Stomach smooth muscle (tissue), 2 donors: ENCODE results near the gene TBC1D28.
"Not testable (repeated sequence)": the region's sequence is repeated elsewhere in the genome, so short reads cannot be mapped to it uniquely, and the experiment has no call there.

Source experiments
- H3K27ac ChIP-seq: one replicate; pipeline ENCODE4 v1.7.0; 2013; ENCODE audit warnings: mild to moderate bottlenecking, low read length, inconsistent platforms
- H3K27me3 ChIP-seq, 2 donors: one replicate each; pipeline ENCODE4 v1.7.0; 2013; ENCODE audit warnings: low read length in 2 of 2; ENCODE audit not compliant: insufficient read depth in 2 of 2, control insufficient read depth in 1 of 2
- H3K36me3 ChIP-seq, 2 donors: one replicate each; pipeline ENCODE4 v1.7.0; 2013; ENCODE audit warnings: low read length in 2 of 2; ENCODE audit not compliant: control insufficient read depth in 2 of 2, insufficient read depth in 2 of 2
- H3K4me1 ChIP-seq: one replicate; pipeline ENCODE4 v1.7.0; 2013; ENCODE audit warnings: low read length; ENCODE audit not compliant: control insufficient read depth, insufficient read depth
- H3K4me3 ChIP-seq, 2 donors: one replicate each; pipeline ENCODE4 v1.7.0; 2013; ENCODE audit warnings: low read length in 2 of 2
- H3K9ac ChIP-seq, 2 donors: one replicate each; pipeline ENCODE4 v1.7.0; 2013; ENCODE audit warnings: low read length in 2 of 2, mild to moderate bottlenecking in 1 of 2
- H3K9me3 ChIP-seq, 2 donors: one replicate each; pipeline ENCODE4 v1.7.0; 2013; ENCODE audit warnings: low read length in 2 of 2; ENCODE audit not compliant: control insufficient read depth in 2 of 2
- donor health status: healthy.
- donor health status: Pancreatic carcinoma.

The TBC1D28 gene

DNA sequence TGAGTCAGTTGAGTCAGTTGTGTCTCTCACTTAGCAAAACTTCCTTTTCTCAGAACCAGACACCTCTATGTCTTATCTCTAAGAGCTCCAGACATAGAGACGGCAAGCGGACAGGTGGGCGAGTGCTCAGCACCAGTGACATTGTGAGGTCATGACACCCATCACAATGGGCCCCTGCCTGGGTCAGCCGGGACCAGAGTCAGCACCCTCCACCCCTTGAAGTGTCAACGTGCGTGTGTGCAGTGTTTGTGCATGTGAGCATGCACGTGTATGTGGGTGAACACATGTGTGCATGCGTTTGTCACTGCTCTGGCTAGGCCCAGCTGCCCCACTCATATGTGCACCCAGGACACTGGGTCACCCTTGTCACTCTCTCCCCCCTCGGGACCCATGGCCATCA lies at the start of gene TBC1D28:
Gene TBC1D28 (minus strand): TSS at position 101 of the 400 bp plus-strand sequence. CDS start 3,039 bp downstream, outside the sequence.
- H3K27ac ChIP-seq, H3K36me3 ChIP-seq, H3K4me1 ChIP-seq, H3K27me3 ChIP-seq, H3K4me3 ChIP-seq, H3K9ac ChIP-seq, H3K9me3 ChIP-seq: not testable (repeated sequence)

DNA sequence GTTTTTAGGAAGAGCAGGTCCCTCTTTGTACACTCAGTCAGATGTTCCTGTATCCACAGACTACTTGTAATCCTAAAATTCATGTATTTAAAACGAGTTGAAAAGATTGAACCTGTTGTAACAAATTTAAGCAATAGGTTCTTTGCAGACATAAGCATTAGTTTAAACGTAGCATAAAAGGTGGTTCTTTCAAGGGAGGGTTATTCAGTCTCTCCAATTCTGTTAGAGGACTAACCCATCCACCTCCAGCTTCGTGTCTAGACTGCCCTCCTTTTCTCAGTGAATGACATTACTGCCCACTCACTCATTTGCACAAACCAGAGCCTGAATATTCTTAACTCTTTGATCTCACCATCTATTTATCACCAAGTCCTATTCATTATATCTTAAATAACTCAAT lies 38.5 kb upstream of the TBC1D28 start:
- not testable (repeated sequence) for H3K4me1 ChIP-seq, H3K27me3 ChIP-seq, H3K9ac ChIP-seq, H3K9me3 ChIP-seq, H3K36me3 ChIP-seq, H3K27ac ChIP-seq
- H3K4me3 ChIP-seq = peak overlapping the region in 1 of 2 donors; percentile 71

DNA sequence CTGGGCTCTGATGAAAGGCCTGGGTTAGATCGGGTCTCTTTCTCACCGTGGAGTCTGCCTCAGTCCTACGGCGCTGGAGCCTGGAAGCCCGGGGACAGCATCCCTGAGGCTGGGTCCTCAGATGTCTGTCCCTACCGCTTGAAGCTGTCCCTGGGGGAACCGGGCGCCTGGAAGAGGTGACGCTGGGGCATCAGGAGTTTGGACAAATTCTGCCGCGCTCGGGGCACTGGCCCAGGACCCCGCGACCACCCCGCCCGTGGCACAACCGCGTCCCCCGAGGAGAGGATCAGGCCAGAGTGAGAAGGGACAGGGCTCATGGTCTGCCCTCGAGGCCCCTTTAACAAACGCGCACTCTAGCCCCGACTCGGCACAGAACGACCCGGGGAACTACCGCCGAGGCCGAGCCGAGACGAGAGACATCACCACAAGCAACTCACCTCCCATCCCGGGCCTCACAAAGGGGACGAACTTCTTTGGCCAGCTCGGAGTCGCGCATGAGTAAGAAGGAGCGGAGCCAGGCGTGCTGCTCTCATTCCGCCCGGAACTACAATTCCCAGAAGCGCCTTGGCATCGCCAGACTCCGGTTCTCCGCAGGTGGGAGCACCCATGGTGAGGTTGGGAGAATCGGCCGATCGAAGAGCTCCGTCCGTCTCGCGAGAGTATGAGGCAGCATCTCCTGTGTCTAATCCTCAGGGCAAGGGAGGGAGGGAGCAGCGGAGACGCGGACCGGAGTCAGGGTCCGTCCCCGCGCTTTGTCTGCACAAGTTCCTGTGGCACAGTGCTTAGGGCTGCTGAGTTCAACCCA lies 37.8 kb upstream of the TBC1D28 start, which contains the start of gene FOXO3B:
Gene FOXO3B (minus strand): TSS at position 548 of the 805 bp plus-strand sequence. CDS start 663 bp downstream, outside the sequence.
- not testable (repeated sequence) for H3K36me3 ChIP-seq, H3K27ac ChIP-seq, H3K27me3 ChIP-seq, H3K9me3 ChIP-seq, H3K4me1 ChIP-seq
- peak within 1 kb of the TSS; percentile 38 to 66 for H3K9ac ChIP-seq
- H3K4me3 ChIP-seq = peak within 1 kb of the TSS in 1 of 2 donors; percentile 71

DNA sequence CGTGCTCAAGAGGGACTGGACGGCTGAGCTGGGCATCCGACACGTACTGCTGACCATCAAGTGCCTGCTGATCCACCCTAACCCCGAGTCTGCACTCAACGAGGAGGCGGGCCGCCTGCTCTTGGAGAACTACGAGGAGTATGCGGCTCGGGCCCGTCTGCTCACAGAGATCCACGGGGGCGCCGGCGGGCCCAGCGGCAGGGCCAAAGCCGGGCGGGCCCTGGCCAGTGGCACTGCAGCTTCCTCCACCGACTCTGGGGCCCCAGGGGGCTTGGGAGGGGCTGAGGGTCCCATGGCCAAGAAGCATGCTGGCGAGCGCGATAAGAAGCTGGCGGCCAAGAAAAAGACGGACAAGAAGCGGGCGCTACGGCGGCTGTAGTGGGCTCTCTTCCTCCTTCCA lies 33.2 kb upstream of the TBC1D28 start:
- not testable (repeated sequence) for H3K27me3 ChIP-seq, H3K9ac ChIP-seq, H3K27ac ChIP-seq, H3K9me3 ChIP-seq, H3K4me3 ChIP-seq, H3K4me1 ChIP-seq, H3K36me3 ChIP-seq

DNA sequence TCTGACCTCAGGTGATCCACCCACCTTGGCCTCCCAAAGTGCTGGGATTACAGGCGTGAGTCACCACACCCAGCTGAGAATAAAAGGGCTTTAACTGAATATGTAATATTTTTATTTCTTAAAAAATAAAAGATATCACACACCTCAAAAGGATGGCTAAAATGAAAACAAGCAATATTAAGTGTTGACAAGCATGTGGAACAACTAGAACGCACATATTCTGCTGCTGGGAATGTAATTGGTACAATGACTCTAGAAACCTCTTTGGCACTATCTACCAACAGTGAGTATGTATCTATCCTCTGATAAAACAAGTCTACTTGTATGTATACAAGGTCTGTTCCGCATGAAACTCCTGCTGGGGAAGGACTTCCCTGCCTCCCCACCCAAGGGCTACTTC lies 32.7 kb upstream of the TBC1D28 start:
- H3K4me3 ChIP-seq, H3K36me3 ChIP-seq, H3K4me1 ChIP-seq, H3K27me3 ChIP-seq, H3K9me3 ChIP-seq, H3K9ac ChIP-seq, H3K27ac ChIP-seq: not testable (repeated sequence)

DNA sequence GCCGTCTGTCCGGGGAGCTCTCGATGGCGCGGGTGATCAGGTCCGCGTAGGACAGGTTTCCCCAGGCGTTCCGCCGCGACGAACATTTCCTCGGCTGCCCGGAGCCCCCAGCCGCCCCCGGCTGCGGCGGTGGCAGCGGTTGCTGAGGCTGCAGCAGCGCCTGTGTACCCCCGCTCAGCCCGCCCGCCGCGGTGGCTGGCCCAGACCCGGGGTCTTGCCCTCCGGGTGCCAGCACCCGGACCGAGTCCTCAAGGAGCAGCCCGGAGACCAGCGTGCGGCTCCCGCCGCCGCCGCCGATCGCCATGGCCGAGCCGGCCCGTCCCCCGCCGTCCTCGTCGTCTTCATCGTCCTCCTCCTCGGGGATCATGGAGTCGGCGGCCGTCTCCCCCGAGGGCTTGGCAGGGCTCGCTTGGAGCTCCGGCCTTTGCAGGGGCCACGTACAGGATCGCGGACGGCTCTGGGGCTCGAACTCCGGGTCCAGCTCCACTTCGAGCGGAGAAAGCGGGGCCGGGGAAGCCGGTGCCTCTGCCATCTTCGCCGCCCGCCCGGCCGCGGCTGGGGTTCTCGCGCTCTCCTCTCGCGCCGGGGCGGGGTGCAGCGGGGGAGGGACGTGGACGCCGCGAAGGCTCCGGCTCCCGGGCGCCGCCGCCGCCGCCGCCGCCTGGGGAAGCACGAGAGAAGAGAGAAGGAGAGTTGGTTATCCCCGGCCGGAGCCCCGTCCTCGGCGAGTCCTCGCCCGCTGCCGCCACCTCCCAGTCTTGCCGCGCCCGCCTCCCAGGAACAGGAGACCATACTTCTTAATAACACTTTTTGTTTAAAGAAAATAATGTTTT lies 28.4 kb upstream of the TBC1D28 start:
- H3K9me3 ChIP-seq, H3K4me1 ChIP-seq, H3K27ac ChIP-seq, H3K4me3 ChIP-seq, H3K9ac ChIP-seq, H3K27me3 ChIP-seq, H3K36me3 ChIP-seq: not testable (repeated sequence)

DNA sequence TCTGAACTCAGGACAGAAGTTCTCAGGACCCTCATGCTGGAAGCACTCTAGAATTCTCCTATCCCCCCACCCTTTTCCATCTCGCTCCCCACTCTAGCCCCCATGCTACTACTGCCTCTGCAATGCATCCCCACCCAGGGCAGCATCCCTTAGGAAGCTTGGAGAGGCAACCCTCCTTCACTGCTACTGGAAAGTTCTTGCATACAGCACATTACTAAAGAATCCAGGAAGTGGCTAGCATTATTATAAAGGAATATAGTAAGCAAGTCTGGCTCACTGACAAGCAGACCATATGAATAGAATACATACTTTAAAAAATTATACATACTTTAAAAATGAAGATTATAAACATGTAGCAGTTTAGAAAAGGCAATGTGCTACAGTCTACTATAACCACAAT lies 24.4 kb upstream of the TBC1D28 start:
- not testable (repeated sequence) for H3K27me3 ChIP-seq, H3K4me1 ChIP-seq, H3K4me3 ChIP-seq, H3K9me3 ChIP-seq, H3K27ac ChIP-seq, H3K9ac ChIP-seq, H3K36me3 ChIP-seq

DNA sequence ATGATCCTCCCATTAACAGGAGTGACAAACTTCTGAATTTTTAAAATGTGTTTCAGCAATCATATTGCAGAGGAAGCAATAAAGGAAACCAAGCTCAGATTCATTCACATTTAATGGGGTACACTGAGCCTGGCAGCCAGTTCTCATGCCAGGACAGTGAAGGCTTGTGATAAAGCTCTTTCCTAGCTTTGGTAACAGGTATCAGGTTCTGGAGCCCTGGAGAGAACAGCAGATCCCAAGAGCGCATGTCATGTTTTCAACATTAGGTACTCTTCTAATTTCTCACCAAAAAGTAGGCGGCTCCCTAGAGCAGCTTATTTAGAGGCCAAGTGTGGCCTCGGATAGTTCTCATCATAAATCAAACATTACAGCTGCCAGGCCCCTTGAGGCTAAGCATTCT lies 23.3 kb upstream of the TBC1D28 start:
- H3K4me1 ChIP-seq, H3K9ac ChIP-seq, H3K4me3 ChIP-seq, H3K27ac ChIP-seq, H3K9me3 ChIP-seq, H3K36me3 ChIP-seq, H3K27me3 ChIP-seq: not testable (repeated sequence)

DNA sequence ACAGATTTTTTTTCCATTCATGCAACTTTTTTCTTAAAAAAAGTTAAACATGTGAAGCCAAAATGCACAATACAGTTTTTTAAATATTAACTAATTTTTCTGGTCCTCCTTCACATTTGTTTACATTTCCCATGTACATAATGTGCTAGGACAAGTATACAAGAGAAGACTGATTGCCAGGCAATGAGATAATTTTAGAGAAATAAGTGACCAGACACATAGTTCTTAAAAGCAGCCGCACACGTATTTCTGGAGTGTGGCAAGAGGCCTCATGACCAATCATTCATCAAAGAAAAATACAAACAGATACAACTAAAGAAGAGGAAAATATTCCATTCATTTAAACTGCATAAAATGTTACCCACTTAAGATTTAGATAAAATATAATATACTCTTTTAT lies 22.1 kb upstream of the TBC1D28 start:
- H3K36me3 ChIP-seq, H3K9ac ChIP-seq, H3K27ac ChIP-seq, H3K4me1 ChIP-seq, H3K4me3 ChIP-seq, H3K27me3 ChIP-seq, H3K9me3 ChIP-seq: not testable (repeated sequence)

DNA sequence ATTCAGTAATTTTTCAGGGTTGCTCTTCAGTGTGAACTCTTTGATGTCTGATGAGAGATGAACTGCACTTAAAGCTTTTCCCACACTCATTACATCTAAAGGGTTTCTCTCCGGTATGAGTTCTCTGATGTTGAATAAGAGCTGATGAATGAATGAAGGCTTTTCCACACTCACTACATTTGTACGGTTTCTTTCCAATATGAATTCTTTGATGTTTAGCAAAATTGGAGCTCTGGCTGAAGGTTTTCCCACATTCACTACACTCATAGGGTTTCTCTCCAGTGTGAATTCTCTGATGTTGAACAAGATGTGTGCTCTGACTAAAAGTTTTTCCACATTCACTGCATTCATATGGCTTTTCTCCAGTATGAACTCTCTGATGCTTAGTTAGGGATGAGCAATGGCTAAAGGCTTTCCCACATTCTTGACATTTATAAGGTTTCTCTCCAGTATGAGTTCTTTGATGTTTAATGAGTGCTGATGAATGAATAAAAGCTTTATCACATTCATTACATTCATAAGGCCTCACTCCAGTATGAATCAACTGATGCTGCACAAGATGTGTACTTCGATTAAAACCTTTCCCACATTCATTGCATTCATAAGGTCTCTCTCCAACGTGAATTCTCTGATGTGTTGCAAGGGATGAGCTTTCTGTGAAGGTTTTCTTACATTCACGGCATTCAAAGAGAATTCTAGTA lies 17.9 kb upstream of the TBC1D28 start:
- not testable (repeated sequence) for H3K36me3 ChIP-seq, H3K4me1 ChIP-seq, H3K27me3 ChIP-seq, H3K4me3 ChIP-seq, H3K27ac ChIP-seq, H3K9ac ChIP-seq
- H3K9me3 ChIP-seq = peaks cover 6 to 13% of the 10 kb centered on the region in 2 donors
